ENCODE results near the gene BRAF.
"Not testable (repeated sequence)": the region's sequence is repeated elsewhere in the genome, so short reads cannot be mapped to it uniquely, and the experiment has no call there.

BRAF gene

DNA sequence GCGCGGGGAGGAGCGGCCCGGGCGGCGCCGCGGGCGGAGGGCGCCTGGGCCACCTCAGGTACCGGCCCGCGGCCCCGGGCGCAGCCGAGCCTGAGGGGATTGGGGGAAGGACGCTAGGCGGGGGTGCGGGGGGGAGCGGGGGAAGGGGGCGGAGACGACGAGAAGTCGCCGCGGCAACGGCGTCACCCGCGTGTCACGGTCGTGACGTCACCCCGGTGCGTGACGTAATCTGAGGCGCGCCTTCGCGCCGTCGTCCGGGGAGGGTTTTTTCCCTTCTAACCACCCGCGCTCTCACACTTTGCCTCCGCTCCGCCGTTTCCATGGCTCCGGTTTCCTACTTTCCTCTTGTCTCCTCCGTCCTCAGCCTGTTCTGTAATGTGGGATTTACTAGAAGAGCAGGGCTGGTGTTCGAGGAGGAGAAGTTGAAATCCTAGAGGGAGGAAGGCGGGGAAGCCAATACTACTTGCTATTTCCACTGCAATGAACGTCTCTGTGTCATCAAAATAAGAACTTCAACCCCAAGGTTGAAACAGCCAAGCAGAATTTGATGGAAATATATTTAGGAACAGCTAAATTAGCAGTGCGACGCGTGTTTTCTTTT is at the start of gene BRAF:
BRAF (minus strand) TSS at position 109 of the 601 bp plus-strand sequence. CDS start 226 bp downstream, outside the sequence.
- DNase-seq, result peak; percentile 74

DNA sequence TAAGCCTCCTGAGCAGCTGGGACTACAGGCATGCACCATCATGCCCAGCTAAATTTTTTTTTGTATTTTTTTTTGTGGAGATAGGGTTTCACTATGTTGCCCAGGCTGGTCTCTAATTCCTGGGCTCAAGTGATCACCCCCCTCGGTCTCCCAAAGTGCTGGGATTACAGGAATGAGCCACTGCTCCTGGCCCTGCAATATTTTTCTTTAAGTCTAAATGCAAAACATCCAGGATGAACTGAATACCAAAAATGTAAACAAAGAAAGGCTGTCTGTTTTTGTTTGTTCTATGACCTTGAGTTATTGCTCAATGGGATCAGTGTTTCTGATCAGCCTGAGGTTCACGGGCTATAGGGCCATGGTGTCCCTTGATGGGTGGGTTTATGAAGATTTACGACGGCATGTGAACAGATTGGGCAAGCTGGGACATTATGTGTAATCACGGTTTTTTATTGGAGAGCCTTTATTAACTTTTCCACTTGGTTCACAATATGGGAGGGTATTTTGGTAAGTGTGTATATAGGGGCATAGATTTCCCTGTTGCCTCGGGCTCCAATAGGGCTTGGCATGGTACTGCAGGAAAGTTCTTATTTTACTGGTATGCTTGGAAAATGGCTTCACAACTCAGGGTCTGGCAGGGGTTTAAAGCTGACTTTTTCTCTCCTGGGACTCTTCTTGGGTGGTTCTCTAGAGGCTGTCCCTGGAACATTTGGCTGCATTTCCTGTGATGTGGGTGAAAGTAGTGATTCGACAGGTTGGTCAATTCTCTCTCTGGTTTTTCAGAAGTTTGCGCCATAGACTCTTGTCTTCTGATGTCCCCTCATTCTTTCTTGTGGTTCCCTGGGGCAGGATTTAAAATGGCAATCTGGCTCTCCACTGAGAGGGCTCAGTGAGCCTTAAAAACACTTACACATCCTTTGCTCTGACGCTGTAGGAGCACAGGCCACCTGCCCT is 48.4 kb upstream of the BRAF start:
- no peak for DNase-seq

DNA sequence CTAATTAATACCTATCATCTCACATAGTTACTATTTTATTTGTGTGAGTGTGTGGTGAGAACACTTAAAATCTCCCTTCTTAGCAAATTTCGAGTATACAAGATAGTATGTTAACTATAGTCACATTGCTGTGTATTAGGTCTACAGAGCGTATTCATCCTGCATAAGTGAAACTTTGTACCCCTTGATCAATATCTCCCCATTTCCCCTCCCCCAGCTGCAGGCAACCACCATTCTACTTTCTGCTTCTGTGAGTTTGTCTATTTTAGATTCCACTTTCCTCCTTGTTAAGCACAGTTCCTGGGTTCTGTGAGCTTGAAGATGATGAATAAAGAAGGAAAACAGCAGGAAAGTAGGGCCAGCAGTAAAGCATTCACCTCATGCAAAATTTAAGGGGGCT is 47.6 kb upstream of the BRAF start:
- DNase-seq, result no peak

DNA sequence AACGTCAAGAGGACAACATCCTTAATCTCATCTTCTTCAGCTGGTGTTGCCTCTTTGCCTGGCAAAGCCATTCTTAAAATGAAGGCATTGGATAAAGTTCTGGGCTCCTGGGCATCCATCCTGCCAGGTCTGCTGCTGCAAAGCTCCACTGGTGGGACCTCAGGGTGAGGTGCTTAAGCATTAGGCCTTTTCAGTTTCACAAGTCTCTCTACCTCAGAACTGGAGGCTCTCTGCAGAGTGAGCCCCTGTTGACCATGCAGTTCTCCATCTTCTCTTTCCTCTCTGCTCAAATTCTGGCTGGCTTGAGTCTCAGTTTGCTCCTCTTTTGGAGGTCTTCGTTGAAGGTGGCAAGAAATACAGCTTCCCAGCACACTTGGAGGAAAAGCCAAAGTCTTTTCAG is 42.7 kb upstream of the BRAF start:
- DNase-seq, result no peak

DNA sequence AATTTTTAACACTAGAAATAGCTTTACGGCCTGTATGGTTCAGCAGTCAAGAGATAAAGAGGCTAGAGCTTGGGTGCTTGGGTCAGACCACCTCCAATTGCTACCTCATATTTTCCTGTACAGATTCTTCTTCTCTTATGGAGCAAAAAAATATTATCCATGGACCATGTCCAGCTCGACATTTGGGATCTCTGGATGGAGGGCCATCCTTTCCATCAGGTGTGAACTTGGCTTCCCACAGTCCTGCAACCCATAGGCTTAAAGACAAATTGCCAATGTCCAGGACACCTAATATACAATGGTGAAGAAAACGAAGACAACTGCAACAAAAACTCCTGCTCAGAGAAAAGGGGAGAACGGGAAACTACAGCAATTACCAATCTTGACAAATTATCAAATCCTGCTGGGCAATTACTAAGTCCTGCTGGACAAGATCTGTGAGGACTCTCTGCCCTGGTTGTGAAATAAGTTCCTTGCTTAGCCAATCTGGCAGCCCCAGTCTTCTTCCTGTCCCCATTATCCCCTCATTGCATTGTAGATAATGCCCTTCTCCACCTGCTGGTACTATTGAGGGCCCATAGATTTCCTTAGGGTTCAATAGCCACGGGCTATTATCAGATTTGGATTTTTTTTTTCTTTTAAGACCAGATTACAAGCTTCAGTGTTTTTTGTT is 42.0 kb upstream of the BRAF start:
- DNase-seq, result no peak

DNA sequence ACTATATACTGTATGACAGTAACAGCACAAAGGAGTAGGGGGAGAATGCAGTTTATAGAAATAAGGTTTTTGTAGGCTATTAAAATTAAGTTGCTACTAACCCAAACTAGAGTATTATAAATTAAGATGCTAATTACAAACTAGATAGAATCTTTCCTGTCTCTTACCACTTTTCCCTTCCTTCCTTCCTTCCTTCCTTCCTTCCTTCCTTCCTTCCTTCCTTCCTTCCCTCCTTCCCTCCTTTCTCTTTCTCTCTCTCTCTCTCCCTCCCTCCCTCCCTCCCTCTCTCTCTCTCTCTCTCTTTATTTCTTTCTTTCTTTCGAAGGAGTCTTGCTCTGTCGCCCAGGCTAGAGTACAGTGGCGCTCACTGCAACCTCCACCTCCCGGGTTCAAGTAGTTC is 36.4 kb upstream of the BRAF start:
- DNase-seq, result no peak

DNA sequence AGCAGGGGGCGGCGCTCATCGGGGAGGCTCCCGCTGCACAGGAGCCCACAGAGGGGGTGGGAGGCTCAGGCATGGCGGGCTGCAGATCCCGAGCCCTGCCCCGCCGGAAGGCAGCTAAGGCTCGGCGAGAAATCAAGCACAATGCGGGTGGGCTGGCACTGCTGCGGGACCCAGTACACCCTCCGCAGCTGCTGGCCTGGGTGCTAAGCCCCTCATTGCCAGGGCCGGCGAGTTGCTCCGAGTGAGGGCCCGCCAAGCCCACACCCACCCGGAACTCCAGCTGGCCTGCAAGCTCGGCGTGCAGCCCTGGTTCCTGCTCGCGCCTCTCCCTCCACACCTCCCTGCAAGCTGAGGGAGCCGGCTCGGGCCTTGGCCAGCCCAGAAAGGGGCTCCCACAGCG is 32.3 kb upstream of the BRAF start:
- not testable (repeated sequence) for DNase-seq

DNA sequence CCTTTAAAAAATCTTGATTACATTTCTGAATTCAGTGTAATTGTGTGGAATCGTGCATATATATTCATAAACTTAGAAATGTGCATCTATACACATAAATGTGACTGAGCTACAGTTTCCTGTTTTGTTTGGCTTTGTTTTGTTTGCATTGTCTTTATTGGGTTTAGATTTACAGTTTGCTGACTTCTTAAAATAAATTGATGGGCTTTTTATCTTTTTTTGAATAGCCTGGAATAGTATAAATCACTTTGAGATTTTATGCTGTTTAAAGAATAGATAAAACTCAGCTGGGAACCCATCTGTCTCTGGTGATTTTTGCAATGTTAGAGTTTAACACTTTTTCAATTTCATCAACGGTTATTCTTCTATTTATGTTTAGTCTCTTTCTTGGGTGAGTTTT is 21.2 kb upstream of the BRAF start:
- no peak for DNase-seq

DNA sequence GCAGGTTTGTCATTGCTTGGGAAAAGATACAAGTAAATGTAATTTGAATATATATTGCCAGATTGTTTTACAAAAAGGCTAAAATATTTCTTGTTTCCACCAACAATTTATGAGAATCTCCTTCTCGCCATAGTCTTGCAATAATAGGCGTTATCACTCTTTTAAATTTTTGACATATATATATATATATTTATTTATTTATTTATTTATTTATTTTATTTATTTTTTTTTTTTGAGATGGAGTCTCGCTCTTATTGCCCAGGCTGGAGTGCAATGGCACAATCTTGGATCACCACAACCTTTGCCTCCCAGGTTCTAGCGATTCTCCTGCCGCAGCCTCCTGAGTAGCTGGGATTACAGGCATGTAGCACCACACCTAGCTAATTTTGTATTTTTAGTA is 17.5 kb upstream of the BRAF start:
- DNase-seq, result not testable (repeated sequence)

DNA sequence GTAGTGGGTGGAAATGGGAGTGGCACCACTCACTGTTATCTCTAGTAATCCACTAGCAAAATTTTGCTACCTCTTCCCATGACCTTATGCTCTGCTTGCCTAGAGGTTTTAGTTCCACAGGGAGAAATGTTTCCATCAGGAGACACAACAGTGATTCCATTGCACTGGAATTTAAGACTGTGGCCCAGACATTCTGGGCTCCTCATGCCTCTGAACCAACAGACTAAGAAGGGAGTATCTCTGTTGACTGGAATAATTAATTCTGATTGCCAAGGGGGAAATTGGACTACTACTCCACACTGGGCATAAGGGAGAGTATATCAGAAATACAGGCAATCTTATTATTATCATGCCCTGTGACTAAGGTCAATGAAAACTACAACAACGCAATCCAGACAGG is 16.2 kb upstream of the BRAF start:
- no peak for DNase-seq

DNA sequence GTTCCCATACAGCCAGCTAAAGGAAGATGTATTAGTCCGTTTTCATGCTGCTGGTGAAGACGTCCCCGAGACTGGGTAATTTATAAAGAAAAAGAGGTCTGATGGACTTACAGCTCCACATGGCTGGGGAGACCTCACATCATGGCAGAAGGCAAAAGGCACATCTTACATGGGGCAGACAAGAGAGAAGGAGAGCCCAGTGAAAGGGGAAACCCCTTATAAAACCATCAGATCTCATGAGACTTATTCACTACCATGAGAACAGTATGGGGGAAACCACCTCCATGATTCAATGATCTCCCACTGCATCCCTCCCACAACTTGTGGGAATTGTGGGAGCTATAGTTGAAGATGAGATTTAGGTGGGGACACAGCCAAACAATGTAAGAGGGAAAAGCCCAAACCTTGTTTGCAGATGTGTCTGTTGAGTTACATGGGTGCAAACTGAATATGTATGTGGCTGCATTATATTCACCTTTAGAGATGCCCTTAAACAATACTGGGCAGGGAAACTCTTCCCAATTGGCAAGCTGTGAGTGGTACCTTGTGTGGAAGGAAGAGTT is 13.1 kb upstream of the BRAF start:
- no peak for DNase-seq

DNA sequence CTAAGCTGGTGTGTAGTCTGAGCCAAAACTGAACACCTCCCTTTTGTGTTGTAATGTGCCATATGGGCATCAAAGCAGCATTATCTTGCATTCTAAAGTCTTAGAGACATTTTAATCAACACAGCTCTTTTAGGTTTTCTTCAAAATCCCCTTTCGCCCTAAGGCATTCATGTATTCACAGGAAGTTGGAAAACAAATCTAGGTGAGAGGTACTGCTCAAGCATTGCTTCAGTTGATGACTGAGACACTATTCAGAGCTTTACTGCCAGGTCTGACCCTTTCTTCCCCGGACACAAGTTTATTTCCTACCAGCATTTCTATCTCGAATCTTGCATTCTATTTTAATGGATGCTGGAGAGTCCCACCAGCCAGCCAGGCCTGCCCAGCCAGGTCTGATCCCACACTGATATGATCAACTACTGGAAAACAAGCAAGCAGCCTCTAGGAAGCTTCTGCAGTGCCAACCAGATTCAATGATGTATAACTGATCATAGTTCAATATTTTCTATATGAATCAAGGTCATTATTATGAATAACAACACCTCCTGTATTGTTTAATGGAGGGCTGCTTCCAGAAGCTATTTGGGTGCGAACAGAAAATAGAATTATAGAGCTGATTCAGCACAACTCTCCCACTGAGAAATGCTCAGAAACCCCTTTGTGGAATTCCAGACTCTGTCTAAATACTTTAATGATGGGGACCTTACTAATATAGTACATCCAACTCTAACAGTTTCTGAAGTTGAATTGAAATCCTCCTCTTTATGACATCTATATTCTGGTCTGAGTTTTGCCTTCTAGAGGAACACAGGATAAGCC is 4.0 kb upstream of the BRAF start:
- DNase-seq, result no peak

DNA sequence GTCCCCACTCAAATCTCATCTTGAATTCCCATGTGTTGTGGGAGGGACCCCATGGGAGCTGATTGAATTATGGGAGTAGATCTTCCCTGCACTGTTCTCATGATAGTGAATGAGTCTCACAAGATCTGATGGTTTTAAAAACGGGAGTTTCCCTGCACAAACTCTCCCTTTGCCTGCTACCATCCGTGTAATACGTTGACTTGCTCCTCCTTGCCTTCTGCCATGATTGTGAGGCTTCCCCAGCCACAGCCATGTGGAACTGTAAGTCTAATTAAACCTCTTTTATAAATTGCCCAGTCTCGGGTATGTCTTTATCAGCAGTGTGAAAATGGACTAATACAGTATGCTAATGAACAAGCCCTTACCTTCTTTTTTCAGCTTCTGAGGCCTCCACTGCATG is 3.2 kb upstream of the BRAF start:
- not testable (repeated sequence) for DNase-seq

DNA sequence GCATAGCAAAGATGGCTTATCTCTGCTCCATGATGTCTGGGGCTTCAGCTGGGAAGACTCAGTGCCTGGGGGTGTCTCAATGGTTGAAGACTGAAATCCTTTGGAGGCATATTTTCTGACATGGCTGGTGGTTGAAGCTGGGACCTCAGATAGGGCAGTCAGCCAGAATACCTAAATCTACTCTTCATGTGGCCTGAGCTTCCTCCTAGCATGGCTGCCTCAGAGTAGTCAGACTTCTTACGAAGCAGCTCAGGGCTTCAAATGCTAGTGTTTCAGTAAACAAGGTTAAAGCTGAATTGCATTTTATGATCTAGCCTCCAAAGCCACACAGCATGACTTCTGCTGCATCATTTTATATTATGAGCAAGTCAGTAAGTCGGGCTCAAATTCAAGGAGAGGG is 2.6 kb upstream of the BRAF start:
- no peak for DNase-seq

DNA sequence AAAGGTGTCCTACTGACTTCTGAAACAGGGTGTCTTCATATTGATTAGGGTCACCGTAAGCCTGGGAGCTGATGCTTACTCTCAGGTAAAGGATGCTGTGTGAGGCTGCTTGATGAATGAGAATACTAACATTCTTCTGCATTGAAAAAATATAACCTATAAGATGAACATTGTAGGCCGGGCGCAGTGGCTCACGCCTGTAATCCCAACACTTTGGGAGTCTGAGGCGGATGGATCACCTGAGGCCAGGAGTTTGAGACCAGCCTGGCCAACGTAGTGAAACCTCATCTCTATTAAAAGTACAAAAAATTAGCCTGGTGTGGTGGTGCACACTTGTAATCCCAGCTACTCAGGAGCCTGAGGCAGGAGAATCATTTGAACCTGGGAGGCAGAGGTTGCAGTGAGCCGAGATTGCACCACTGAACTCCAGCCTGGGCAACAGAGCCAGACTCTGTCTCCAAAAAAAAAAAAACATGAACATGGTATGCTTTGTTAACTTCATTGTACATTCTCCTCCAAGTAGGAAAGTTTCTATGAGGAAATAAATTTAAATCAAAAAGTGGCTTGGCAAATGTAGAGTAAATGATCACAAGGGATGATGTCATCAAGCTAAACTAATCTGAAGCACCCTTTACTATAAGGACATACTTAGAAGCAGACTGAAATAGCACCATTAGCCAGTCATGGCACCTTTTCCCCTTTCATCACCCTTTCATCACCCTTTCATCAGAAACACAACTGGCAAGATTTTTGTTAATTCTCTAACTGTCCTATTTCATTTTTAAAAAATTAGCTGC is 1.5 kb upstream of the BRAF start:
- no peak for DNase-seq

DNA sequence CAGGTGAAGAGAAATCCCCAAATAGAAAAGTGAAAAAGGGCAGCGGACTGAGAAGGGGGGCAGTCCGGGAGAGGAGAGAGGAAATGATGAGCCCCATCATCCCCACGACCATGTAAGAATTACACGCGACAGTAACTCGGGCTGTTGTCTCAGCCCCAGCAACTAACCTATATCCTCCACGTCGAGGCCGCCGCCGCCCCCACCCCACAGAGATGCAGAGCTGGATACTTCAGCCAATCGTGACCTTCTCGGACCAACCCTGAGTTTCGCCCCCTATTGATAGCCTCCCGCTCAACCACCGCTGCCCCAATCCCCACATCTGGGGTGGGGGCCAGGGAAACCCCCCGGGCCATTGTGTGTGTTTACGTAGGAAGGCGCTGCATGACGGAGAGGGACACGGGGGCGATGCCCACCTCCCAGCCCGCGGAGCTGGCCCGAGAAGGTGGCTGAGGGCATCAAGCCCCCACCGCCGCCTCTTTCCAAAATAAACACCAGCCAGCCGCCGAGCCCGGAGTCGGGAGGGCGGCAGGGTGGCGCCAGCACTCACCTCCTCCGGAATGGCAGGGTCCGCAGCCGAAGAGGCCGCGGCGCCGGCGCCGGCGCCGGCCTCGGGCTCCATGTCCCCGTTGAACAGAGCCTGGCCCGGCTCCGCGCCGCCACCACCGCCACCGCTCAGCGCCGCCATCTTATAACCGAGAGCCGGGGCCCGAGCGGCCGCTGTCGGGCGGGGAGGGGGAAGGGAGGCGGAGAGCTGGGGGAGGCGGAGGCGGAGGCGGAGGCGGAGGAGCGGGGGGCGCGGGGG is 509 bp downstream of the BRAF start:
- peak; percentile 34 for DNase-seq

DNA sequence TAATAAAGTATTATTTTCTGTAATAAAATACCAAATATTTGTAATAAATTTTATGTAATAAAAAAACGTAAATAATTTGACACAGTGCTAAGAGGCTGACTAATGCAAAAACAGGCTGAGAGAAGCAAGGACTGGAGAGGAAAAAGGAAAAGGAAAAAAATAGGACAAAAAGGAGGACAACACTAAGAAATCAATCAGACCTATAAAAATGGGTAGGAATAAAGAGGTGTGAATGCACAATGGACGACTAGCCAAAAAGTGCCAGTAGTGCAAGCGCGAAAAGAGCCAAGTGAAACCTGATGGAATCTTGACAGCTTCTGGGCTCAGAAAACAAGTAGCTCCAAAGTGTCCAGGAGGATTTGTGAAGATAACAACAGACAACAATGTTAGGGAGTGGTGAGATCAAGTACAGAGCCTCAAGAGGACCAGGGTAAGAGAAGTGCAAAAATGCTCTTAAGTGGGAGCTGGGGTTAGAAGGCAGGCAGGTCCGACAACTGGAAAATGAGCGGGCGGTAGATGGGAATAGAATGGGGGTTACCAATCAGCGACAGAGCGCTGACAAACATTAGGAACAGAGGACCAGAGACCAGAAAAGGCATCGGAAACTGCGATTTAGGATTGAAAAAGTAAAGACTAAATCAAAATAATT is 1.2 kb downstream of the BRAF start:
- DNase-seq, result no peak

DNA sequence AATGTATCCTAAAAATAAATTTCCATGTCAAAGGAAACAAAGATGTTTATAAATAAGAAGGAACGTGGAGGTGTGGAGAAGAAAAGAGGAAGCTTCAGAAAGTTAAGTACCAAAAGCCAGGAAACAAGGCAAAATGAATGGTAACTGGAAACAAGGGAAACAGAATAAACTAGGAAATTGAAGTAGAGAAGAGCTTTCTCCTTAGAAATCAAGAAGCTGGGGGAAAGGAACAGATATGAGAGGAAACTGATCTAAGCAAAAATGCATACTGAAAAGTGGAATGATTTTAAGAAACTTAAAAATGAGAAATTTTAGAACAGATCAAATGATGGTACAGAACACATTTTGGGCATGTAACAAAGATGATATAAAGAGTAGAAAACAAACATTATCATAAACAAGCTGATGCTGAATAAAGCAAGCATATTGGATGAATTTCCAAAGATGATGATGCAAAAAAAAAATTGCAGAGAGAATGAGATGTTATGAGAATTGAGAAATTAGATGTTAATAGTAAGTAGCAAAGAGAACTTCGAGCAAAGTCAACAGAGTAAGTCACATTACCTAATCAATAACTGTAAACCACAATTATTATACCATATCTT is 1.9 kb downstream of the BRAF start:
- DNase-seq, result no peak

DNA sequence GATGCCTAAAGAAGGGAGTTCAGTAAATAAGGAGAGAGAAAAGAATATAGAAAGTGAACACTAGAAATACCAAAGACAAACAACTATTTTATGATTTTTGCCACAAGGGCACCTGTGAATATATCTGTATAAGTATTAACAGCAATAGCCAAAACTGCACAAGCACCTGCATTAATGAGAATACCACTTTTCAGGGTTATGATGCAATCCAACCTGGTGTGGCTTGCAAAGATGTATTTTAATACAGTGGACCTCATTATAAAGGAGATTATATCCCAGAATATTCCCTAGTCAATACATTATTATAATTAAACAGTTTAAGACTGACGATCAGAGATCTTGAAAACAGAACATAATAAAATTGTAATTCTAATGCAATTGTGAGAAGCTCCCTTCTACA is 4.0 kb downstream of the BRAF start:
- DNase-seq, result no peak

DNA sequence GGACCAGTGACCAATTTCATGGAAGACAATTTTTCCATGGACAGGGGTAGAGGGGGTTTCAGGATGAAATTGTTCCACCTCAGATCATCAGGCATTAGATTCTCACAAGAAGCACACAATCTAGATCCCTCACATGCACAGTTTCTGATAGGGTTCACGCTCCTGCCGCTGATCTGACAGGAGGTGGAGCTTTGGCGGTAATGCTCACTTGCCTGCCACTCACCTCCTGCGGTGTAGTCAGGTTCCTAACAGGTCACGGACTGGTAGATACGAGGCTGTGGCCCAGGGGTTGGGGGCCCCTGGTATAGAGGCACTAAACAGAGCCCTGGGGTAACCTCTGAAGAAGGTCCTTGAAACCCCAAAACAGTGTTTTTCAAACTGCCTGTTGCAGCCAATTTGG is 6.5 kb downstream of the BRAF start:
- DNase-seq, result no peak

Measured in amniotic stem cell (primary cell).